Stimulated activated CD8-positive, alpha-beta memory T cell treated with anti-CD3 and anti-CD28 coated beads, Interleukin-7, amount 100 ng/mL, for 24 hours (primary cell): ENCODE results near the gene TOGARAM1.
"Not testable (repeated sequence)": the region's sequence is repeated elsewhere in the genome, so short reads cannot be mapped to it uniquely, and the experiment has no call there.

ENCODE experiments used
- DNase-seq: peaks from one replicate; pipeline ENCODE4 v3.0.0-alpha.2; 2020; ENCODE audit warnings: low read depth

Gene TOGARAM1

DNA sequence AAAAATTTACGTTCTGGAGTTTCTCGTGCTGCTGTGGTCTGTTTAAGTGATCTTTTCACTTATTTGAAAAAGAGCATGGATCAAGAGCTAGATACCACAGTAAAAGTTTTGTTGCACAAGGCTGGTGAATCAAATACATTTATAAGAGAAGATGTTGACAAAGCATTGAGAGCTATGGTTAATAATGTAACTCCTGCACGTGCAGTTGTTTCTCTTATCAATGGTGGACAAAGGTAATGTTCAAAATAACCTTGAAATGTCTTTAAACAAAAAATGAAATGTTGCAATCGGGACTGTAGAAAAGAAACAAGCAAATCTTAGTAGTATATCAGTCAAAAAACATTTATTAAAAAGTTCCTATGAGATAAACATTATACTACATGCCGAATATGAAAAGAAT lies 82.6 kb downstream of the TOGARAM1 start:
- DNase-seq: no peak

DNA sequence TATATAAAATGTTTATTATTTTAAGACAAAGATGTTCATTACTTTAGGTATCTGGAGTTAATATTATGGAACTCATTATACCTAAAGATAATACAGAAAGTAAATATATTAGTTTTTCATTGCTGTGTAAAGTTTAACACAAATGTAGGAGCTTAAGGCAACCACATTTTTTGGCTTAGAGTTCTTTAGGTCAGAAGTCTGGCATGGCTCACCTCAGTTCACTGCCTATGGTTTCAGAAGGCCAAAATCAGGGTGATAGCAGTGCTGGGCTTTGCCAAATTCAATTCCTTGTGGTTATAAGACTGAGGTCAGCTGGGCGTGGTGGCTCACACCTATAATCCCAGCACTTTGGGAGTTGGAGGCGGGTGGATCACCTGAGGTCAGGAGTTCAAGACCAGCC lies 86.4 kb downstream of the TOGARAM1 start:
- no peak for DNase-seq

GRCh38 chr14:45051180-45051579 lies 89.2 kb downstream of the TOGARAM1 start:
- DNase-seq: no peak

- no peak for DNase-seq
These were observed 89.9 kb downstream of the TOGARAM1 start for GRCh38 chr14:45051896-45052295.

- no peak for DNase-seq
These were observed 95.4 kb downstream of the TOGARAM1 start for GRCh38 chr14:45057349-45057748.

DNA sequence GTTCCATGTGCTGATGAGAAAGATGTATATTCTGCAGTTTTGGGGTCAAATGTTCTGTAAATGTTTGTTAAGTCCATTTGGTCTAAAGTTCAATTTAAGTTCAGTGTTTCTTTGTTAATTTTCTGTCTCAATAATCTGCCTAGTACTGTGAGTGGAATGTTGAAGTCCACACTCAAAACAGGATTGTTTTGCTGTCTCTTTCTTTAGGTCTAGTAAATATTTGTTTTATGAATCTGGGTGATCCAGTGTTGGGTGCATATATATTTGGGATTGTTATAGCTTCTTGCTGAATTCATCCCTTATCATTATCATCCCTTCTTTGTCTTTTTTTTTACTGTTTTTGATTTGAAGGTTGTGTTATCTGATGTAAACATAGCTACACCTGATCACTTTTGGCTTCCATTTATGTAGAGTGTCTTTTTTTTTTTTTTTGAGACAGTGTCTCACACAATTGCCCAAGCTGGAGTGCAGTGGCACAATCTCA lies 95.9 kb downstream of the TOGARAM1 start:
- DNase-seq: no peak

DNA sequence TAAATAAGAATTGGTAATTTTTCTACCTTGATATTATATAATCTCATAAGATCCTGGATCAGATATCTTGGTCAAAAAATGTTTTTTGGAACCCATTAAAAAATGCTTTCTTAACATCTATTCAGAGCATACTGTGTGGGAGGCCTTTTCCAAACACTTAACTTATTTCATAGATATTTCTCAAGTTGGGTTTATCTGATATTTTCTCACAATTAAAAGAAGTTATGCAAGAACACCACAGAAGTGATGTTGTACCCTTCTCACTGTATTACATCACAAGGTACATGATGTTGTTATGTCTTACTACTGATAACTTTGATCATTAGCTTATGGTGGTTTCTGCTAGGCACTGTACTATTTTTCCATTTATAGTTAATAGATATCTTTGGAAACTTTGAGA lies 98.6 kb downstream of the TOGARAM1 start:
- no peak for DNase-seq

DNA sequence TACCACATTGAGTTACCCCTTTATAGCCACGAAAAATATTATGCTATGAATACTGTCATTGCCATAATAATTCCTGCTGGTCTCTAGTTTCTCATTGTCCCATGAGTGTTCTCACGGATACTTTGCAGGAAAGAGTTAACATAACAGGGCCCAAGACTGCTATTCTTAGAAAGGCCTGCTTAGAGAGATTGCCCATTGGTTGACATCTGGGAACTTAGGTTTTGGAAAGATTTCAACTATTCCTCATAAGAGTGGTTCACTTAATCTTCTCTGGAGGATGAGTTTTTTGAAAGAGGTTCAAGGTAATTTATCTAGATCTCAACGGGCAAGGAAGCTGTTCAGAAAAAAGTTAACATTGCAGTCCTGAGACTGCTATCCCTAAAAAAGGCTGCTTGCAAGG lies 103.5 kb downstream of the TOGARAM1 start:
- DNase-seq: no peak

GRCh38 chr14:45065956-45066355 lies 104.0 kb downstream of the TOGARAM1 start:
- DNase-seq: no peak

GRCh38 chr14:45066667-45067066 lies 104.7 kb downstream of the TOGARAM1 start:
- DNase-seq: no peak

GRCh38 chr14:45068396-45068795 lies 106.4 kb downstream of the TOGARAM1 start:
- DNase-seq: no peak

GRCh38 chr14:45070215-45070614 lies 108.2 kb downstream of the TOGARAM1 start:
- no peak for DNase-seq

GRCh38 chr14:45072126-45072525 lies 110.1 kb downstream of the TOGARAM1 start:
- DNase-seq: no peak

DNA sequence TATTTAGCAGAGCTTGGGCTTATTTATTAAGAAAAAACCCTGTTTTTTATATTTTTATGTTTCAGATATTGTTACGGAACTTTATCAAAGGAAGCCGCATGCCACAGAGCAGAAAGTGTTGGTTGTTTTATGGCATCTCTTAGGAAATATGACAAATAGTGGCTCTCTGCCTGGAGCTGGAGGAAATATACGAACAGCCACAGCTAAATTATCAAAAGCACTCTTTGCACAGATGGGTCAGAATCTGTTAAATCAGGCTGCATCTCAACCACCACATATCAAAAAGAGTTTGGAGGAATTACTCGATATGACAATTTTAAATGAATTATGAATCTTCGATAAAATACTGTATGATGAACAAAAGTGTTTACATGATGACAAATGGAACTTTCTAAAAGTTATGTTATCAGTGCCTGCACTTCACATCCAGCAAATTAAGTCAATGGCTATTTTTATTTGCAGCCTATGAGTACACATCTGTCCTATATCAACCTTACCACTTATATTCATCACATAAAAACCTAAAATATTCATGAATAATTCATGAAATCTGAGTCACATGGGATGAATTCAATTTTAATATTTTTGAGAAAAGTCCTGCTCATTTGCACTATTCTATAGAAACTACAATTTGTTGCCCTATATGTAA lies 111.4 kb downstream of the TOGARAM1 start:
- DNase-seq: no peak

GRCh38 chr14:45078323-45078722 lies 116.3 kb downstream of the TOGARAM1 start:
- no peak for DNase-seq

DNA sequence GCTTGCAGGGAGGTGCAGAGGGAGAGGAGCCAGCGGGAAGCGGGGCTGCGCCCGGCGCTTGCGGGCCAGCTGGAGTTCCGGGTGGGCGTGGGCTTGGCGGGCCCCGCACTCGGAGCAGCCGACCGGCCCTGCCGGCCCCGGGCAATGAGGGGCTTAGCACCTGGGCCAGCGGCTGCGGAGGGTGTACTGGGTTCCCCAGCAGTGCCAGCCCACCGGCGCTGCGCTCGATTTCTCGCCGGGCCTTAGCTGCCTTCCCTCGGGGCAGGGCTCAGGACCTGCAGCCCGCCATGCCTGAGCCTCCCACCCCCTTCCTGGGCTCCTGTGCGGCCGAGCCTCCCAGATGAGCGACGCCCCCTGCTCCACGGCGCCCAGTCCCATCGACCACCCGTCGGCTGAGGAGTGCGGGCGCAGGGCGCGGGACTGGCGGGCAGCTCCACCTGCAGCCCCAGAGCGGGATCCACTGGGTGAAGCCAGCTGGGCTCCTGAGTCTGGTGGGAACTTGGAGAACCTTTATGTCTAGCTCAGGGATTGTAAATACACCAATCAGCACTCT lies 118.5 kb downstream of the TOGARAM1 start:
- not testable (repeated sequence) for DNase-seq

DNA sequence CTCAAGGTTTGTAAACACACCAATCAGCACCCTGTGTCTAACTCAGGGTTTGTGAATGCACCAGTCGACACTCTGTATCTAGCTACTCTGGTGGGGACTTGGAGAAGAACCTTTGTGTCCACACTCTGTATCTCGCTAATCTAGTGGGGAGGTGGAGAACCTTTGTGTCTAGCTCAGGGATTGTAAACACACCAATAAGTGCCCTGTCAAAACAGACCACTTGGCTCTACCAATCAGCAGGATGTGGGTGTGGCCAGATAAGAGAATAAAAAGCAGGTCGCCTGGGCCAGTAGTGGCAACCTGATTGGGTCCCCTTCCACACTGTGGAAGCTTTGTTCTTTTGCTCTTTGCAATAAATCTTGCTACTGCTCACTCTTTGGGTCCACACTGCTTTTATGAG lies 119.1 kb downstream of the TOGARAM1 start:
- not testable (repeated sequence) for DNase-seq

DNA sequence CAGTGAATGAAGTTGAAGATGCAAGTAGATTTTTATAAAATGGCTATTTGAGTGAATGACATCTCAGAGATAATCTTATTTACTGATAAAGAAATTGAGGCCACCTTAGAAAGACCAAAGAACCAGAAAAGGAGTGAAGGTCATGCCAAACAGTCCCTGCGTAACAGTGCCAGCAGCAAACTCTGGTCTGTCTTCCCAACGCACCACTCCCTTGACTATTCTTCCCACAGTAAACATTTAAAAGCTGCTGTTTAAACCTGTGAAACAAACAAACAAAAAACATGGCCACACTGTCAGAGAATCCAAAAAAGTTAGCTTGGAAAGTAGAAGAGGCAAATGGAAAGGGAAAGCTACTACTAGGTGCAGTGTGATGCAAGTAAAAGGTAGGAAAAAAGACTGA lies 120.4 kb downstream of the TOGARAM1 start:
- no peak for DNase-seq

GRCh38 chr14:45083617-45083975 lies 121.6 kb downstream of the TOGARAM1 start:
- no peak for DNase-seq

DNA sequence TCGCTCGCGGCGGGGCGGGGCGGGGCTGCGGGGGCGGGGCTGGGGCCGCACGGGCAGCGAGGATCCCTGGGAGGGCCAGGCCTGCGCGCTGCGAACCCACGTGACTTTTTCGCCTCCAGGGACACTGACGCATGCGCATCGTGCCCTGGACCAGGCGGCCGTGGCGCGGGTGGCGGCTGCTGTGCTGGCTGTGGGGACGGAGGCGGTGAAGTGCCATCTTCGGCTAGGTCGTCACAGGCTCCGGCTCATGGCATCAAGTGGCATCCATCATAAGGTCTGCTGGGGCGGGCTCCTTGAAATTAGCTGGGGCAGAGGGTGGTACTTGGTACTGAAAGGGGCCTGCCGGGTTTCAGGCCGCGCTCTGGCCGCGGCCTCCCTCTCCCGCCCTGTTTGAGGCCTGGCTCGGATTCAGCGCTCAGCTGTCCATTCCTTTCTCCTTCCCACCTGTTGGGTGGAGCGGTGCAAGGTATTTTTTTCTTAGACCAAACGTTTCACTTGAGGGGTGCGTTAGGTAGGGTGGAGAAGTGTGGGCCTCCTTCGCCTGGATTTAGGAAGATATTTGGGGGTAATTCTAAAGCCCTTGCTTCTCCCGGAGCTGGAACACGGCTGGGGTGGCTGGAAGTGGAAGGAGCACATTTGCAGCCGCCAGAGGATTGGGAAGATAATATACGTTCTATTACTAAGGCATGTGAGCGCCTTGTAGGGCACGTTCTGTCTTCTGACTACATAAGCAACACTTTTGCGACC lies 122.2 kb downstream of the TOGARAM1 start, which contains the start of gene PRPF39:
Gene PRPF39 (plus strand): TSS at position 141 of the 747 bp plus-strand sequence. CDS start 11,124 bp downstream, outside the sequence.
- DNase-seq: peak; percentile 86

- DNase-seq: no peak
These were observed 123.0 kb downstream of the TOGARAM1 start for GRCh38 chr14:45084946-45085346.

- no peak for DNase-seq
These were observed 127.8 kb downstream of the TOGARAM1 start for GRCh38 chr14:45089813-45090212.

- no peak for DNase-seq
These were observed 129.7 kb downstream of the TOGARAM1 start for GRCh38 chr14:45091710-45092109.
